Heart right ventricle (tissue), 16 donors: ENCODE measurements around the gene TRIM17. TPM values are rescaled to one million over a fixed set of nuclear protein-coding genes. Genes with fewer than 3 reads are reported as not detected.

ENCODE experiments used
- ATAC-seq, 8 donors: fragments of 200-7000 bp; cut with Tn5 transposase; one replicate each; pipeline ENCODE4 v1.9.1; 2020; ENCODE audit warnings: mild to moderate bottlenecking in 8 of 8, moderate library complexity in 8 of 8, moderate number of reproducible peaks in 1 of 8
- DNase-seq, 2 donors: peaks; one replicate each; pipeline ENCODE4 v3.0.0-alpha.2; 2020
- H3K27ac ChIP-seq, 10 donors: fragments of 200-600 bp; sonication (generic) in 2 of 10; one replicate each; pipeline versions ENCODE4 v1.5.0 to v1.8.0; 2020 to 2022; ENCODE audit warnings: mild to moderate bottlenecking in 3 of 10
- H3K27me3 ChIP-seq, 7 donors: fragments of 200-600 bp; one replicate each; pipeline ENCODE4 v1.8.0; 2021 to 2022; ENCODE audit warnings: mild to moderate bottlenecking in 2 of 7
- H3K36me3 ChIP-seq, 9 donors: fragments of 200-600 bp; sonication (generic) in 1 of 9; one replicate each; pipeline versions ENCODE4 v1.5.0 to v1.8.0; 2020 to 2022; ENCODE audit warnings: mild to moderate bottlenecking in 2 of 9
- H3K4me1 ChIP-seq, 9 donors: fragments of 200-600 bp; sonication (generic) in 1 of 9; one replicate each; pipeline versions ENCODE4 v1.5.0 to v1.8.0; 2020 to 2022; ENCODE audit warnings: mild to moderate bottlenecking in 4 of 9
- H3K4me3 ChIP-seq, 10 donors: fragments of 200-600 bp; sonication (generic) in 2 of 10; one replicate each; pipeline versions ENCODE4 v1.5.0 to v1.8.0; 2020 to 2022; ENCODE audit warnings: mild to moderate bottlenecking in 7 of 10, moderate library complexity in 2 of 10
- H3K9me3 ChIP-seq, 11 donors: fragments of 200-600 bp in 10 of 11; sonication (generic) in 2 of 11; one replicate each; pipeline versions ENCODE4 v1.5.0 to v1.8.0; 2013 to 2022; ENCODE audit warnings: mild to moderate bottlenecking in 2 of 11, control low read depth in 1 of 11, moderate library complexity in 1 of 11
- WGBS, 2 donors: extraction: QIAGEN DNeasy Blood & Tissue Kit; methylation state at CpG; one replicate each; pipeline ENCODE4 v1.1.7; 2013; ENCODE audit warnings: inconsistent platforms in 1 of 2; 5-methylcytosine and 5-hydroxymethylcytosine counted together
- intact Hi-C, 10 donors: fragments of 100-400 bp; cut with DNase I; formaldehyde crosslinking; loops; one replicate each; pipeline versions ENCODE4 v1.11.1 to v1.14.2; 2022
- polyA plus RNA-seq, 2 donors: library from polyadenylated mRNA; stranded (reverse); fragments of 200-250 nt; gene quantifications; one replicate each; pipeline ENCODE4 v1.2.3, GENCODE V29; 2013
- total RNA-seq, 10 donors: library from RNA; stranded (reverse); fragmentation: NEBNext Ultra II Directional in 3 of 10; extraction: Animal tissue kit (Norgen Biotek cat#: 25700) in 3 of 10; gene quantifications; one replicate each; pipeline versions ENCODE4 v1.2.1 to v1.2.4, GENCODE V29; 2021 to 2023
- TF ChIP-seq, protein P1 (sequence below), 9 donors: fragments of 200-600 bp; sonication (generic) in 2 of 9; IDR thresholded peaks; one replicate each; pipeline versions ENCODE4 v1.5.0 to v1.8.0; 2021 to 2022; ENCODE audit warnings: antibody characterized with exemption in 9 of 9, mild to moderate bottlenecking in 5 of 9, moderate library complexity in 1 of 9
- donor health status: Arrhythmogenic right ventricular cardiomyopathy.
- donor health status: ischemic (EF 13 %, LVEDD 7.1; RV severe dilation, severe dysfunction).
- donor health status: healthy with polysubstance abuse.
- donor health status: DM: no; HTN: yes; CAD: no.
- donor health status: DM: no; HTN: no; CAD: no.
- donor health status: ischemic (EF 25% LVEDD 6.9; RV normal size, moderate dysfunction).
- donor health status: ischemic (EF 25% LVEDD 5.7; RV mildly dilated, moderate dysfunction).
- donor health status: healthy.
- donor health status: DM: yes; HTN: yes; CAD: no.
- donor health status: Ischemic cardiomyopathy.
- donor health status: ischemic (EF 35%, LVEDD 5.7; RV mildly dilated, moderate dysfunction).
- donor health status: nonischemic (EF 11% LVEDD 7.7; RV severe dilation, severe dysfunction).
- donor health status: DM: yes; HTN: yes; CAD: no.
- donor health status: PGD.
- donor health status: ischemic (EF 29% LVEDD 5.4; RV normal size, mild dysfunction).
- donor health status: nonischemic (EF 23%, LVEDD 6.1; RV moderate dilation, normal function).

Gene TRIM17
- total and polyA plus RNA-seq, 12 donors = 0.14 to 0.44 (median 0.34) TPM; not detected in 3

- TF ChIP-seq, protein P1, sequence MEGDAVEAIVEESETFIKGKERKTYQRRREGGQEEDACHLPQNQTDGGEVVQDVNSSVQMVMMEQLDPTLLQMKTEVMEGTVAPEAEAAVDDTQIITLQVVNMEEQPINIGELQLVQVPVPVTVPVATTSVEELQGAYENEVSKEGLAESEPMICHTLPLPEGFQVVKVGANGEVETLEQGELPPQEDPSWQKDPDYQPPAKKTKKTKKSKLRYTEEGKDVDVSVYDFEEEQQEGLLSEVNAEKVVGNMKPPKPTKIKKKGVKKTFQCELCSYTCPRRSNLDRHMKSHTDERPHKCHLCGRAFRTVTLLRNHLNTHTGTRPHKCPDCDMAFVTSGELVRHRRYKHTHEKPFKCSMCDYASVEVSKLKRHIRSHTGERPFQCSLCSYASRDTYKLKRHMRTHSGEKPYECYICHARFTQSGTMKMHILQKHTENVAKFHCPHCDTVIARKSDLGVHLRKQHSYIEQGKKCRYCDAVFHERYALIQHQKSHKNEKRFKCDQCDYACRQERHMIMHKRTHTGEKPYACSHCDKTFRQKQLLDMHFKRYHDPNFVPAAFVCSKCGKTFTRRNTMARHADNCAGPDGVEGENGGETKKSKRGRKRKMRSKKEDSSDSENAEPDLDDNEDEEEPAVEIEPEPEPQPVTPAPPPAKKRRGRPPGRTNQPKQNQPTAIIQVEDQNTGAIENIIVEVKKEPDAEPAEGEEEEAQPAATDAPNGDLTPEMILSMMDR (IDR thresholded peaks at IDR 0.05) = no peak
- no peak for ATAC-seq
Observed at GRCh38 chr1:228426518-228427175, 10.0 kb upstream of the TRIM17 start.

GRCh38 chr1:228424685-228425660 lies 8.3 kb upstream of the TRIM17 start:
- Histone ChIP-seq H3K27ac (no peak overlapping the region), H3K4me1 (no peaks in the 10 kb centered on the region), H3K9me3 (no peaks in the 10 kb centered on the region), H3K27me3 (peaks cover 0 to 24% (median 4%) of the 10 kb centered on the region in 7 donors), H3K4me3 (no peak overlapping the region), H3K36me3 (no peaks in the 10 kb centered on the region)
- intact Hi-C loops = no loop called here
- DNase-seq (no peak), ATAC-seq (no peak)
- WGBS, 2 donors = 97 to 98% methylated on average over 62 of the region's 62 CpGs
- TF ChIP-seq, protein P1 (IDR thresholded peaks at IDR 0.05) = no peak

More at GRCh38 chr1:228426518-228427175, 10.0 kb upstream of the TRIM17 start:
- no peak overlapping the region for H3K4me3 ChIP-seq
- WGBS, 2 donors = 27 to 51% methylated on average over 5 of the region's 5 CpGs
- no peak overlapping the region for H3K27ac ChIP-seq
- H3K36me3 ChIP-seq = no peaks in the 10 kb centered on the region
- DNase-seq = no peak
- H3K27me3 ChIP-seq = peaks cover 0 to 23% (median 4%) of the 10 kb centered on the region in 7 donors
- H3K4me1 ChIP-seq = no peaks in the 10 kb centered on the region
- intact Hi-C loops = no loop called here
- no peaks in the 10 kb centered on the region for H3K9me3 ChIP-seq

- intact Hi-C loops = no loop called here
- no peak for ATAC-seq
- Histone ChIP-seq H3K4me3 (no peak overlapping the region), H3K27ac (no peak overlapping the region), H3K9me3 (no peaks in the 10 kb centered on the region), H3K4me1 (no peaks in the 10 kb centered on the region), H3K27me3 (peaks cover 0 to 28% (median 7%) of the 10 kb centered on the region in 7 donors), H3K36me3 (no peaks in the 10 kb centered on the region)
- TF ChIP-seq, protein P1 (IDR thresholded peaks at IDR 0.05) = no peak
- WGBS, 2 donors = 92 to 93% methylated on average over 7 of the region's 7 CpGs
- no peak for DNase-seq
Observed at GRCh38 chr1:228423404-228424053, 6.9 kb upstream of the TRIM17 start.
